ENCODE measurements around the gene BMAL1.

GRCh38 chr11:13362596-13363109 is 85.1 kb downstream of the BMAL1 start:
- TF ChIP-seq CTCF (conservative IDR thresholded peaks at IDR 0.05; ENCODE audit: low read depth, low read length) (no peak), POLR2A (IDR thresholded peaks at IDR 0.05; ENCODE audit: low read depth, low read length) (no peak), USF2 (IDR thresholded peaks at IDR 0.05; ENCODE audit: low read depth, low read length) (no peak), RCOR1 (IDR thresholded peaks at IDR 0.05; ENCODE audit: insufficient replicate concordance, low read length) (no peak), RAD21 (IDR thresholded peaks at IDR 0.05; ENCODE audit: low read length) (no peak), RFX5 (IDR thresholded peaks at IDR 0.05; ENCODE audit: low read depth, low read length) (no peak), CHD1 (IDR thresholded peaks at IDR 0.05; ENCODE audit: low read depth, low read length) (no peak), MAZ (IDR thresholded peaks at IDR 0.05; ENCODE audit: borderline replicate concordance, low read depth, low read length) (no peak), NFE2L2 (IDR thresholded peaks at IDR 0.05; ENCODE audit: low read depth, low read length) (no peak), SMC3 (IDR thresholded peaks at IDR 0.05; ENCODE audit: low read depth, low read length) (no peak), MAFK (IDR thresholded peaks at IDR 0.05; ENCODE audit: low read depth, low read length) (no peak), FOS (IDR thresholded peaks at IDR 0.05; ENCODE audit: low read depth, low read length) (no peak)

Data from IMR-90 (cell line).